Stomach (tissue), 9 donors: Measurements from ENCODE around the gene SSTR5. TPM values are rescaled to one million over a fixed set of nuclear protein-coding genes. Genes with fewer than 3 reads are reported as not detected.
A peak's percentile ranks its signal among the peaks of the same experiment; 100 is the strongest.
"Not testable (repeated sequence)": the region's sequence is repeated elsewhere in the genome, so short reads cannot be mapped to it uniquely, and the experiment has no call there.

Source experiments
- DNase-seq, 2 donors: peaks; one replicate each; pipeline versions ENCODE4 v3.0.0 to v3.0.0-alpha.2; 2013 to 2019
- H3K27ac ChIP-seq, 5 donors: fragments of 200-600 bp in 4 of 5; sonication (generic) in 4 of 5; one replicate each; pipeline ENCODE4 v1.5.1; 2013 to 2019; ENCODE audit warnings: mild to moderate bottlenecking in 1 of 5, moderate library complexity in 1 of 5
- H3K27me3 ChIP-seq, 3 donors: fragments of 200-600 bp; sonication (generic); one replicate each; pipeline ENCODE4 v1.5.1; 2017 to 2019; ENCODE audit warnings: mixed run types in 1 of 3
- H3K36me3 ChIP-seq, 4 donors: fragments of 200-600 bp; sonication (generic); 1 replicate in 3 of 4; 2 replicates in 1 of 4; pipeline ENCODE4 v1.5.1; 2016 to 2019
- H3K4me1 ChIP-seq, 4 donors: fragments of 200-600 bp; sonication (generic); one replicate each; pipeline ENCODE4 v1.5.1; 2016 to 2019
- H3K4me3 ChIP-seq, 4 donors: fragments of 200-600 bp; sonication (generic) in 3 of 4; one replicate each; pipeline ENCODE4 v1.5.1; 2016 to 2019; ENCODE audit warnings: mild to moderate bottlenecking in 1 of 4
- H3K9me3 ChIP-seq, 4 donors: fragments of 200-600 bp; sonication (generic); one replicate each; pipeline ENCODE4 v1.5.1; 2016 to 2019
- EP300 ChIP-seq: sonication (generic); formaldehyde crosslinking; IDR thresholded peaks from one replicate; pipeline ENCODE4 v1.6.1; 2017; ENCODE audit warnings: antibody characterized with exemption
- POLR2A ChIP-seq, 4 donors: fragments of 450-650 bp; IDR thresholded peaks; one replicate each; pipeline ENCODE4 v1.6.1; 2016; ENCODE audit warnings: antibody characterized with exemption in 4 of 4, control low read depth in 2 of 4, mild to moderate bottlenecking in 1 of 4, moderate library complexity in 1 of 4
- POLR2AphosphoS5 ChIP-seq, 3 donors: sonication (generic); formaldehyde crosslinking; IDR thresholded peaks; one replicate each; pipeline ENCODE4 v1.6.1; 2016; ENCODE audit warnings: antibody characterized with exemption in 3 of 3
- WGBS, 5 donors: extraction: QIAGEN DNeasy Blood & Tissue Kit in 3 of 5; methylation state at CpG; one replicate each; pipeline versions ENCODE4 v1.1.5 to v1.1.7; 2013 to 2018; 5-methylcytosine and 5-hydroxymethylcytosine counted together
- intact Hi-C: fragments of 100-400 bp; cut with DNase I; formaldehyde crosslinking; loops from one replicate; pipeline ENCODE4 v1.15.1; 2023; ENCODE audit warnings: low total_unique reads
- polyA plus RNA-seq, 3 donors: library from polyadenylated mRNA; stranded (reverse); fragments of 200-250 nt; gene quantifications; one replicate each; pipeline ENCODE4 v1.2.3, GENCODE V29; 2013
- total RNA-seq, 5 donors: library from RNA; depleted of rRNA; stranded (reverse); fragments of >200 nt; gene quantifications; one replicate each; pipeline versions ENCODE4 v1.1.0 to v1.2.3, GENCODE V29; 2014 to 2016
- TF ChIP-seq, protein P1 (sequence below), 7 experiments: fragments of 450-650 bp in 4 of 7; fragments of 200-600 bp in 3 of 7; sonication (generic) in 3 of 7; IDR thresholded peaks; one replicate each; pipeline ENCODE4 v1.5.1; 2016 to 2019; ENCODE audit warnings: antibody characterized with exemption in 7 of 7, control low read depth in 2 of 7, mild to moderate bottlenecking in 1 of 7
- donor health status: healthy with polysubstance abuse.
- donor health status: Bipolar disorder and iron deficiency.
- donor health status: healthy.

The SSTR5 gene
- total and polyA plus RNA-seq, 8 donors = 0.13 TPM; not detected in 7

DNA sequence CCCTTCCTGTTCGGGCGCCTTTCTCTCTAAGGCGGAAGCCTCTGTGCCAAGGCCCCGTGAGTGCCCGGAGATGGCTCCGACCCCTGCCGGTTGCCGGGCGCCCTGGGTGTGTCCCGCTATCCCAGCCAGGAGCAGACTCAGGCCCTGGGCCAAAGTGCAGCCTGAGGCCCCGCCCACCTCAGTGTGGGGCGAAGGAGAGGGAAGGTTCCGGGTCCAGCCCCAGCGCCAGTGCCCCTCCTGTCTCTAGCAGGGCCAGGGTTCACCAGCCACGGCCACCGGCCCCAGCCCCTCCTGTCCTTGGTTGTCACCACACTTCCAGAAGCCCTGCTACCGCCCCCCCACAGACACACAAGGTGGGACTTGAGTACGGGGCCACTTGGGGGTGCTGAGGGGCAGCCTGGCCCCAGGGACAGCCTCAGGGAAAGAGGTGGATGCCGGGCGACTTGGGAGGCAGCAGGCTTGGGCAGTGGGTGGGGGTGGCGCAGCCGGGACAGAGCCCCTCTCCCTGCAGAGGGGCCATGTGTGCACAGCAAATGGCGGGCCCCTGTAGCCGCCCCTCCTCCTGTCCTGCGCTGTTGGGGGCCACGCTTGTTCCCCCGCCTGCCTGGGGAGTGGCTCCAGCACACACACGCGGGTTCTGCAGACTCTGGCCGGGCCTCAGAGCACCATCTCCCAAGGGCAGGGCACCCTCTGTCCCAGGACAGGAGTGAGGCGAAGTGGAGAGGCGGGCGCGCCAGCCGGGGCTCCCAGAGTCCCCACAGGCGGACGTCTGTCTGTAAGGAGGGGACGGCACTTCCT lies 17.5 kb downstream of the SSTR5 start:
- Histone ChIP-seq H3K36me3 (no peaks in the 10 kb centered on the region), H3K9me3 (peaks cover 2 to 17% (median 15%) of the 10 kb centered on the region in 4 donors), H3K27ac (peak overlapping the region; percentile 10 to 42 (median 28)), H3K27me3 (peaks cover 9 to 91% (median 59%) of the 10 kb centered on the region in 3 donors), H3K4me3 (peak overlapping the region; percentile 16 to 37 (median 18)), H3K4me1 (peaks cover 24 to 37% (median 33%) of the 10 kb centered on the region in 4 donors)
- intact Hi-C loops = no loop called here
- peak; percentile 78 to 93 for DNase-seq
- TF ChIP-seq POLR2AphosphoS5 (IDR thresholded peaks at IDR 0.05) = no peak
- no peak for TF ChIP-seq EP300
- TF ChIP-seq POLR2A (IDR thresholded peaks at IDR 0.05) = no peak
- TF ChIP-seq, protein P1, sequence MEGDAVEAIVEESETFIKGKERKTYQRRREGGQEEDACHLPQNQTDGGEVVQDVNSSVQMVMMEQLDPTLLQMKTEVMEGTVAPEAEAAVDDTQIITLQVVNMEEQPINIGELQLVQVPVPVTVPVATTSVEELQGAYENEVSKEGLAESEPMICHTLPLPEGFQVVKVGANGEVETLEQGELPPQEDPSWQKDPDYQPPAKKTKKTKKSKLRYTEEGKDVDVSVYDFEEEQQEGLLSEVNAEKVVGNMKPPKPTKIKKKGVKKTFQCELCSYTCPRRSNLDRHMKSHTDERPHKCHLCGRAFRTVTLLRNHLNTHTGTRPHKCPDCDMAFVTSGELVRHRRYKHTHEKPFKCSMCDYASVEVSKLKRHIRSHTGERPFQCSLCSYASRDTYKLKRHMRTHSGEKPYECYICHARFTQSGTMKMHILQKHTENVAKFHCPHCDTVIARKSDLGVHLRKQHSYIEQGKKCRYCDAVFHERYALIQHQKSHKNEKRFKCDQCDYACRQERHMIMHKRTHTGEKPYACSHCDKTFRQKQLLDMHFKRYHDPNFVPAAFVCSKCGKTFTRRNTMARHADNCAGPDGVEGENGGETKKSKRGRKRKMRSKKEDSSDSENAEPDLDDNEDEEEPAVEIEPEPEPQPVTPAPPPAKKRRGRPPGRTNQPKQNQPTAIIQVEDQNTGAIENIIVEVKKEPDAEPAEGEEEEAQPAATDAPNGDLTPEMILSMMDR (IDR thresholded peaks at IDR 0.05) = peak in 2 of 7 experiments; percentile 11
- 10 to 14% (median 12%) methylated on average over 18 to 38 of the region's 38 CpGs for WGBS, 5 donors

DNA sequence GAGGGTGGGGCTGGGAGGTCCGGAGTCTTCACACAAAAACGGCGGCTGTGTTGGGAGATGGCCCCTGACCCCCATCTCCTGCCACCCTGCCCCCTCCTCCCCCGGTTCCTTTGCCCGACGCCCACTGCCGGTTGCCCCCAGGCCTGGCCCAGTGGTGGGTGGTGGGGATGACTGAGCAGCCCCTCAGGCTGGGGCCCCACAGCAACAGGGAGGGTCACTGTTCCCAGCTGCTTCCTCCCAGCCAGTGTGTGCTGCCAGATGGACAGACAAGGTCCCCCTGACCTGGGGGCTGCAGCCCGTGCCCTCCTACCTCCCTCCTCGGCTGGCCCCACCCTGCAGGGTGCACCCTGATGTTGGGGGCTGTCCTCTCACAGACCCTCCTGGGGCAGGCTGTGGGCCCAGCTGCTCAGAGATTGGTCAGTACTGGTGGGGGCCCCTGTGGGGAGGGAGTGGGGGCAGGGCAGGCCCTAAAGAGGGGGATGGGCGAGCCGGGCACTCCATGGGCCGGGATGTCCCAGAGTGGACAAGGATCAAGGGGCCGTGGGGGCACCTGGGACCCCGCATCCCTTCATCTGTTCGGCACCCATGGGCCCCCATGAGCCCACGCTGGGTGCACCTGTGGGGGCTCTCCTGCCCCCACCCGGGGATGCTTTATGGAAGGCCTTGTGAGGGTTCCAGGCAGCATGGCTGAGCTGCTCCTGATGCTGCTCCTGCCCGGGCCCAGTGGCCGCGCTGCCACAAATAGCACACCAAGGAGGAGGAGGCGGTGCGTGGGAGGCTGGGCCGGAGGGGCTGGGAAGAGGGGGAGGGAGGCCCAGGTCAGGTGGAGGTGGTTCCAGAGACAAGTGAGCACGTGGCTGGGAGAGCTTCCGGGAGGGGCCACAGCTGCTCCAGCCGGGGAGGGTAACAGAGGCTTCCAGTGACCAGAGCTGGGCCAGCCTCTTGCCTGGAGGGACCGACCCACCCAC lies 18.4 kb downstream of the SSTR5 start:
- H3K27ac ChIP-seq = peak overlapping the region in 1 of 5 donors; percentile 10
- intact Hi-C loops = no loop called here
- no peaks in the 10 kb centered on the region for H3K36me3 ChIP-seq
- H3K4me3 ChIP-seq = peak overlapping the region in 1 of 4 donors; percentile 37
- H3K9me3 ChIP-seq = peaks cover 0 to 8% (median 6%) of the 10 kb centered on the region in 4 donors
- peaks cover 24 to 37% (median 33%) of the 10 kb centered on the region in 4 donors for H3K4me1 ChIP-seq
- 27 to 43% (median 31%) methylated on average over 16 to 27 of the region's 27 CpGs for WGBS, 5 donors
- H3K27me3 ChIP-seq = peaks cover 9 to 91% (median 54%) of the 10 kb centered on the region in 3 donors
- DNase-seq = peak in 1 of 2 donors; percentile 73
- TF ChIP-seq, protein P1 (IDR thresholded peaks at IDR 0.05) = no peak

GRCh38 chr16:1091992-1092552 lies 19.5 kb downstream of the SSTR5 start:
- 94 to 98% (median 98%) methylated on average over 25 to 27 of the region's 27 CpGs for WGBS, 5 donors
- Histone ChIP-seq H3K27ac (no peak overlapping the region), H3K36me3 (no peaks in the 10 kb centered on the region), H3K9me3 (no peaks in the 10 kb centered on the region), H3K4me1 (peaks cover 24 to 37% (median 33%) of the 10 kb centered on the region in 4 donors), H3K4me3 (no peak overlapping the region), H3K27me3 (peaks cover 9 to 91% (median 51%) of the 10 kb centered on the region in 3 donors)
- TF ChIP-seq POLR2A (IDR thresholded peaks at IDR 0.05) (no peak), POLR2AphosphoS5 (IDR thresholded peaks at IDR 0.05) (no peak), EP300 (no peak)
- TF ChIP-seq, protein P1 (IDR thresholded peaks at IDR 0.05) = no peak
- no peak for DNase-seq
- intact Hi-C loops = no loop called here

DNA sequence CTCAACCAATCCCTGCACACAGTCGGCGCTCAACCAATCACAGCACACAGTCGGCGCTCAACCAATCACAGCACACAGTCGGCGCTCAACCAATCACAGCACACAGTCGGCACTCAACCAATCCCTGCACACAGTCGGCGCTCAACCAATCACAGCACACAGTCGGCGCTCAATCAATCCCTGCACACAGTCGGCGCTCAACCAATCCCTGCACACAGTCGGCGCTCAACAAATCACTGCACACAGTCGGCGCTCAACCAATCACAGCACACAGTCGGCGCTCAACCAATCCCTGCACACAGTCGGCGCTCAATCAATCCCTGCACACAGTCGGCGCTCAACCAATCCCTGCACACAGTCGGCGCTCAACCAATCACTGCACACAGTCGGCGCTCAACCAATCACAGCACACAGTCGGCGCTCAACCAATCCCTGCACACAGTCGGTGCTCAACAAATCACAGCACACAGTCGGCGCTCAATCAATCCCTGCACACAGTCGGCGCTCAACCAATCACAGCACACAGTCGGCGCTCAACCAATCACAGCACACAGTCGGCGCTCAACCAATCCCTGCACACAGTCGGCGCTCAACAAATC lies 20.2 kb downstream of the SSTR5 start:
- H3K36me3 ChIP-seq, H3K4me3 ChIP-seq, H3K9me3 ChIP-seq, H3K27ac ChIP-seq, intact Hi-C loops, DNase-seq: not testable (repeated sequence)
- H3K4me1 ChIP-seq = peaks cover 24 to 36% (median 33%) of the 10 kb centered on the region in 4 donors
- peaks cover 9 to 91% (median 48%) of the 10 kb centered on the region in 3 donors for H3K27me3 ChIP-seq
- WGBS, 5 donors = 94 to 97% (median 96%) methylated on average over 25 to 31 of the region's 40 CpGs
